Measurements from ENCODE around the gene ISM1.

DNA sequence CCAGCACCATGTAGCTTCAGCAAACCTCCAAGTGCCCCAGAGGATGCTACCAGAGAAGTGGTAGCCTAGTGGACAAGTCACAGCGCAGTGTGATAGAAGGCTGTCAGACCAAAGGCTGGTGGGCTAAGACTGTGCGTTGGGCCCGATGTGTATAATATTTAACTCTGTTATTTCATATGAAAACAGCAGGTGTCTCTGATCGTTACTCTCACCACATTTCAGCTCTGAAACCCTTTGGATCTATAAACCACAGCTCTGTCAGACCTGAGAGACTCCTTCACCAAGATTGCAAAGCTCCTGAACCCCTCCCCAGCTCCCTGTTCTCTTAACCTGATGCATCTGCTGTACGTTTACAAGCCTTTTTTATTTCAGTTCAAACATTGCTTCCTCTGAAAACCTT is 43.8 kb downstream of the ISM1 start:
- TF ChIP-seq, protein P1, sequence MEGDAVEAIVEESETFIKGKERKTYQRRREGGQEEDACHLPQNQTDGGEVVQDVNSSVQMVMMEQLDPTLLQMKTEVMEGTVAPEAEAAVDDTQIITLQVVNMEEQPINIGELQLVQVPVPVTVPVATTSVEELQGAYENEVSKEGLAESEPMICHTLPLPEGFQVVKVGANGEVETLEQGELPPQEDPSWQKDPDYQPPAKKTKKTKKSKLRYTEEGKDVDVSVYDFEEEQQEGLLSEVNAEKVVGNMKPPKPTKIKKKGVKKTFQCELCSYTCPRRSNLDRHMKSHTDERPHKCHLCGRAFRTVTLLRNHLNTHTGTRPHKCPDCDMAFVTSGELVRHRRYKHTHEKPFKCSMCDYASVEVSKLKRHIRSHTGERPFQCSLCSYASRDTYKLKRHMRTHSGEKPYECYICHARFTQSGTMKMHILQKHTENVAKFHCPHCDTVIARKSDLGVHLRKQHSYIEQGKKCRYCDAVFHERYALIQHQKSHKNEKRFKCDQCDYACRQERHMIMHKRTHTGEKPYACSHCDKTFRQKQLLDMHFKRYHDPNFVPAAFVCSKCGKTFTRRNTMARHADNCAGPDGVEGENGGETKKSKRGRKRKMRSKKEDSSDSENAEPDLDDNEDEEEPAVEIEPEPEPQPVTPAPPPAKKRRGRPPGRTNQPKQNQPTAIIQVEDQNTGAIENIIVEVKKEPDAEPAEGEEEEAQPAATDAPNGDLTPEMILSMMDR (IDR thresholded peaks at IDR 0.05; ENCODE audit: low read depth, low read length): no peak
- TF ChIP-seq EZH2phosphoT487 (IDR thresholded peaks at IDR 0.05; ENCODE audit: low read depth): no peak

Measured in OCI-LY3 (cell line).